CD4-positive, alpha-beta T cell (primary cell): ENCODE measurements around the gene GSE1. TPM values are rescaled to one million over a fixed set of nuclear protein-coding genes. Genes with fewer than 3 reads are reported as not detected.

Source experiments
- ATAC-seq: fragments of 200-7000 bp; cut with Tn5 transposase; one replicate; pipeline ENCODE4 v1.10.0; 2022; ENCODE audit warnings: mild to moderate bottlenecking; ENCODE audit not compliant: poor library complexity
- CTCF ChIA-PET: fragments of 350-600 bp; sonication (Branson Sonifier 250); formaldehyde crosslinking; loops from one replicate; lab custom pipeline; 2021; ENCODE audit warnings: antibody characterized with exemption, inconsistent platforms; lab: Charles Lee
- POLR2A ChIA-PET: fragments of 350-600 bp; sonication (Branson Sonifier 250); formaldehyde crosslinking; loops from one replicate; lab custom pipeline; 2021; ENCODE audit warnings: antibody characterized with exemption, inconsistent platforms; lab: Charles Lee
- DNase-seq, 14 experiments: peaks; one replicate each; pipeline ENCODE4 v3.0.0-alpha.2; 2013 to 2020; ENCODE audit warnings: mixed read lengths in 2 of 14
- H3K27ac ChIP-seq, 2 donors: one replicate each; pipeline versions ENCODE4 v1.5.1 to v1.7.0; 2013; ENCODE audit warnings: low read length in 2 of 2, low read depth in 1 of 2, mild to moderate bottlenecking in 1 of 2
- H3K27me3 ChIP-seq, 2 experiments: 1 replicate in 1 of 2; 2 replicates in 1 of 2; pipeline versions ENCODE4 v1.6.1 to v1.7.0; 2013; ENCODE audit warnings: low read length in 2 of 2, control low read depth in 1 of 2, mild to moderate bottlenecking in 1 of 2, moderate library complexity in 1 of 2; ENCODE audit not compliant: insufficient read depth in 2 of 2, control insufficient read depth in 1 of 2
- H3K36me3 ChIP-seq: one replicate; pipeline ENCODE4 v1.6.1; 2013; ENCODE audit warnings: low read length, control low read depth; ENCODE audit not compliant: insufficient read depth
- H3K4me1 ChIP-seq: one replicate; pipeline ENCODE4 v1.6.1; 2013; ENCODE audit warnings: low read length, control low read depth; ENCODE audit not compliant: insufficient read depth
- H3K4me3 ChIP-seq: one replicate; pipeline ENCODE4 v1.5.1; 2013; ENCODE audit warnings: mild to moderate bottlenecking, low read length, moderate library complexity
- H3K9me3 ChIP-seq, 2 experiments: 1 replicate in 1 of 2; 2 replicates in 1 of 2; pipeline versions ENCODE4 v1.6.1 to v1.7.0; 2013; ENCODE audit warnings: low read length in 2 of 2, mild to moderate bottlenecking in 2 of 2, control low read depth in 1 of 2, moderate library complexity in 1 of 2; ENCODE audit not compliant: control insufficient read depth in 1 of 2, insufficient read depth in 1 of 2
- H3K27ac Mint-ChIP-seq: one replicate; pipeline ENCODE4 v1.8.0; 2020; ENCODE audit warnings: mixed read lengths
- H3K27me3 Mint-ChIP-seq: one replicate; pipeline ENCODE4 v1.8.0; 2021; ENCODE audit warnings: mixed read lengths
- H3K36me3 Mint-ChIP-seq: one replicate; pipeline ENCODE4 v1.8.0; 2021; ENCODE audit warnings: low read depth, mixed read lengths
- H3K4me1 Mint-ChIP-seq: one replicate; pipeline ENCODE4 v1.8.0; 2021; ENCODE audit warnings: low read depth, mixed read lengths
- H3K4me3 Mint-ChIP-seq: one replicate; pipeline ENCODE4 v1.8.0; 2020; ENCODE audit warnings: mild to moderate bottlenecking, mixed read lengths
- H3K9me3 Mint-ChIP-seq: one replicate; pipeline ENCODE4 v1.8.0; 2020; ENCODE audit warnings: mixed read lengths
- intact Hi-C, 2 experiments: fragments of 100-400 bp; cut with DNase I in 1 of 2; cut with micrococcal nuclease in 1 of 2; formaldehyde crosslinking; loops; one replicate each; pipeline versions ENCODE4 v1.15.1 to v1.9.0; 2023 to 2025; cut with DNase I, micrococcal nuclease
- total RNA-seq, 174 experiments: library from RNA in 2 of 174; stranded (reverse) in 2 of 174; gene quantifications; one replicate each; pipeline ENCODE4 v1.2.3 and lab custom pipeline; 2021 to 2026
- TF ChIP-seq, protein P1 (sequence below): fragments of 200-600 bp; IDR thresholded peaks from one replicate; pipeline ENCODE4 v1.8.0; 2022; ENCODE audit warnings: antibody characterized with exemption, mild to moderate bottlenecking

Gene GSE1
- total RNA-seq, 2 experiments from 2014 or later = 11.7 to 13.7 TPM

DNA sequence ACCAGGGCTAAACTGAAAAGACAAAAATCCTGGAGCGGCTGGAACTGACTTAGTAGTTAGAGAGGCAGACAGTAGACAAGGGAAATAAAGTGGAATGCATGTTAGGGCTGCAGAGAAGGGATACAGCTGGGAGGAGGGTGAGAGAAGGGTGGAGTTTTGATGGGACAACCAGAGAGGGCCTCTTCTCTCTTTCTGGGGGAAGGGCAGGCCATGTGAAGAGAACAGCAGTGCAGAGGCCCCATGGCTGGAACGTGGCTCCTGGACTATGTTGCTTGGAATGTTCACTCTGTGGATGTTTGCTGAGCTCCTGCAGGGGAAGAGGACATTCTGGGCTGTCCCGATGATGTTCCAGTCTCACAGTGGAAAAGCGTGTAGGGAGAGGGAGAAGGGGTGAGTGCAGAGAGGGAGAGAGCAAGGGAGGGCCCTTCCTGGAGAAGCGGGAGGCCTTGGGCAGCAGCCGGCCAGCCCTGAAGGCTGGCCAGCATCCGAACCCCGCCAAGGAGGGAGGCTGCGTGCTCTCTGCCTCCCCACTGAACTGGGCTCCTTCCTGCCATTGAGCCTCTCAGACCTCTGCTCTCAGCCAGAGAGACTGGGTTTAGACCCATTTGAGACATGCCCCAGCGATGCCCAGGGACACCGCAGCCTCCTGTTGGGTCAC lies 33.1 kb upstream of the GSE1 start:
- no peak for ATAC-seq
- Histone ChIP-seq H3K4me3 (no peak overlapping the region), H3K9me3 (peaks cover 0 to 7% of the 10 kb centered on the region in 2 experiments), H3K4me1 (peaks cover 14% of the 10 kb centered on the region), H3K27me3 (no peaks in the 10 kb centered on the region), H3K36me3 (no peaks in the 10 kb centered on the region), H3K27ac (no peak overlapping the region)
- Mint-ChIP-seq H3K4me3 (no peak overlapping the region), H3K27me3 (no peaks in the 10 kb centered on the region), H3K9me3 (no peaks in the 10 kb centered on the region), H3K4me1 (peaks cover 11% of the 10 kb centered on the region), H3K36me3 (no peaks in the 10 kb centered on the region), H3K27ac (no peak overlapping the region)
- ChIA-PET POLR2A (no interaction called here), CTCF (no interaction called here)
- intact Hi-C loops = no loop called here
- no peak for DNase-seq
- TF ChIP-seq, protein P1, sequence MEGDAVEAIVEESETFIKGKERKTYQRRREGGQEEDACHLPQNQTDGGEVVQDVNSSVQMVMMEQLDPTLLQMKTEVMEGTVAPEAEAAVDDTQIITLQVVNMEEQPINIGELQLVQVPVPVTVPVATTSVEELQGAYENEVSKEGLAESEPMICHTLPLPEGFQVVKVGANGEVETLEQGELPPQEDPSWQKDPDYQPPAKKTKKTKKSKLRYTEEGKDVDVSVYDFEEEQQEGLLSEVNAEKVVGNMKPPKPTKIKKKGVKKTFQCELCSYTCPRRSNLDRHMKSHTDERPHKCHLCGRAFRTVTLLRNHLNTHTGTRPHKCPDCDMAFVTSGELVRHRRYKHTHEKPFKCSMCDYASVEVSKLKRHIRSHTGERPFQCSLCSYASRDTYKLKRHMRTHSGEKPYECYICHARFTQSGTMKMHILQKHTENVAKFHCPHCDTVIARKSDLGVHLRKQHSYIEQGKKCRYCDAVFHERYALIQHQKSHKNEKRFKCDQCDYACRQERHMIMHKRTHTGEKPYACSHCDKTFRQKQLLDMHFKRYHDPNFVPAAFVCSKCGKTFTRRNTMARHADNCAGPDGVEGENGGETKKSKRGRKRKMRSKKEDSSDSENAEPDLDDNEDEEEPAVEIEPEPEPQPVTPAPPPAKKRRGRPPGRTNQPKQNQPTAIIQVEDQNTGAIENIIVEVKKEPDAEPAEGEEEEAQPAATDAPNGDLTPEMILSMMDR = no peak

DNA sequence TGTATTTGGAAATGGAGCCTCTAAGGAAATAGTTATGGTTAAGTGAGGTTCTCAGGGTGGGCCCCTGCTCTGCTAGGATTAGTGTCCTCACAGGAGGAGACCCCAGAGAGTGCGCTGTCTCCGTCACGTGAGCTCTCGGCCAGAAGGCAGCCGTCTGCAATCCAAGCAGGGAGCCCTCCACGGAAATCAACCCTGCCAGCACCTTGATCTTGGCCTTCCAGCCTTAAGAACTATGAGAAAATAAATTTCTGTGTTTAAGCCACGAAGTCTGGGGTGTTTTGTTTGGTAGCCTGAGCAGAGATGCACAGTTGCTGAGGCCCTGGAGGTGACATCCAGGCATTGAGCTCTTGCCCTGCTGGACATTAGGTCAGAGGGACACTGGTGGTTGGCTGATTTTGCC lies 32.4 kb upstream of the GSE1 start:
- intact Hi-C loops = no loop called here
- TF ChIP-seq, protein P1 = no peak
- Mint-ChIP-seq H3K9me3 (no peaks in the 10 kb centered on the region), H3K36me3 (no peaks in the 10 kb centered on the region), H3K27me3 (no peaks in the 10 kb centered on the region), H3K4me3 (no peak overlapping the region), H3K4me1 (peaks cover 7% of the 10 kb centered on the region), H3K27ac (no peak overlapping the region)
- ATAC-seq = no peak
- no peak overlapping the region for H3K27ac ChIP-seq
- H3K9me3 ChIP-seq = peaks cover 0 to 7% of the 10 kb centered on the region in 2 experiments
- no peak for DNase-seq
- H3K27me3 ChIP-seq = no peaks in the 10 kb centered on the region
- POLR2A ChIA-PET = no interaction called here
- H3K4me3 ChIP-seq = no peak overlapping the region
- H3K4me1 ChIP-seq = peaks cover 11% of the 10 kb centered on the region
- CTCF ChIA-PET = no interaction called here
- no peaks in the 10 kb centered on the region for H3K36me3 ChIP-seq

DNA sequence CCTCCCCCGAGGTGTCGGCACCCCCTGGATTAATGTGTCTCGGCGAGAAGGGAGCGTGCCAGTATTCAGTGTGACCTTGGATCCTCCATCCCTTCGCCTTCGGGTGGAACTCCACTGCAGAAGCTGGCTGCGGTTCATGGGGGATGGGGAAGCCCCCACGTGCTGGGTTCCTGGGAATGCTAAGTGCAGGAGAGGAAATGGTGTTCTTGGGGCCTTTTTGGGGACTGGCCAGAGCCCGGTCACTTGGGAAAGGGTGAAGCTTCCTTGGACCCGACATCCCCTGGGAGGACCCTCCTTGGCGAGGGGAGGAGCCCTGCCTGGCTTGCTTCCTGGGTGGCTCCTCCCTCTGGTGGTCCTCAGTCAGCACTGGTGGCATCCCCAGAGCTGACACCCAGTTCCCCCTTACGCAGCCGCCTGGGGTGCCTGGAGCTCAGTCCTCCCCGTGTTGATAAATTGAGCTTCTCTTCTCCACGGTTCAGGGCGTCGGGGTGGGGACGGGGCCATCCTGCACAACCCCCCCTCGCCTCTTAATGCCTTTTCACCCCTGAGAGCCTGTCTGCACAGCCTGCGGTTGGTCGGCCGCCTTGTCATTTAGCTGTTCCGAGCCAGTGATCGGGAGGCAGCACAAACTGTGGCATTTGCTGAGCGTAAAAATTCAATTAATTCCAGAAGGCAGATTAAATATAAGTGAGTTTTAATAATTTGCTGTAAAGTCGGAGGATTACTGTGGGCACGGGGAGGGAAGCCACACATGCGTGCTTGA lies 30.7 kb upstream of the GSE1 start:
- Histone ChIP-seq H3K4me1 (peaks cover 4% of the 10 kb centered on the region), H3K27me3 (no peaks in the 10 kb centered on the region), H3K9me3 (peaks cover 0 to 7% of the 10 kb centered on the region in 2 experiments), H3K4me3 (no peak overlapping the region), H3K27ac (no peak overlapping the region), H3K36me3 (peaks cover 6% of the 10 kb centered on the region)
- intact Hi-C loops = no loop called here
- no peaks in the 10 kb centered on the region for H3K27me3 Mint-ChIP-seq
- CTCF ChIA-PET = interaction anchor here (1.7 kb wide), 1 partner anchor 33 kb away, joined by 4 read pairs; no protein-coding TSS in a partner anchor
- no peaks in the 10 kb centered on the region for H3K9me3 Mint-ChIP-seq
- ATAC-seq = no peak
- no peaks in the 10 kb centered on the region for H3K4me1 Mint-ChIP-seq
- no peaks in the 10 kb centered on the region for H3K36me3 Mint-ChIP-seq
- no peak for DNase-seq
- H3K4me3 Mint-ChIP-seq = no peak overlapping the region
- TF ChIP-seq, protein P1 = no peak
- H3K27ac Mint-ChIP-seq = no peak overlapping the region
- POLR2A ChIA-PET = interaction anchor here (0.7 kb wide), 1 partner anchor 48 kb away, joined by 4 read pairs; no protein-coding TSS in a partner anchor
